ENCODE results near the gene ACAD8.
"Not testable (repeated sequence)": the region's sequence is repeated elsewhere in the genome, so short reads cannot be mapped to it uniquely, and the experiment has no call there.

ACAD8 gene

DNA sequence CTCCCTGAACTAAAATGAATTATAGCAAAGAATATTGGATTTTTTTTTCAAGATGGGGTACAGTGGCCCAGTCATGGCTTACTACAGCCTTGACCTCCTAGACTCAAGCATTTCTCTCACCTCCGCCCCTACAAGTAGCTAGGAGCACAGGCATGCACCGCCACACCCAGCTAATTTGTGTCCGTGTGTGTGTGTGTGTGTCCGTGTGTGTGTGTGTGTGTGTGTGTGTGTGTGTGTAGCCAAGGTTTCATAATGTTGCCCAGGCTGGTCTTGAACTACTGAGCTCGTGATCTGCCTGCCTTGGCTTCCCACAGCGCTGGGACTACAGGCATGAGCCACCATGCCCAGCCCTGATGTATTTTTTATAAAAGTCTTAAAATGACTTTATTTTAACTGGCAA is 12.8 kb upstream of the ACAD8 start:
- DNase-seq, result no peak

DNA sequence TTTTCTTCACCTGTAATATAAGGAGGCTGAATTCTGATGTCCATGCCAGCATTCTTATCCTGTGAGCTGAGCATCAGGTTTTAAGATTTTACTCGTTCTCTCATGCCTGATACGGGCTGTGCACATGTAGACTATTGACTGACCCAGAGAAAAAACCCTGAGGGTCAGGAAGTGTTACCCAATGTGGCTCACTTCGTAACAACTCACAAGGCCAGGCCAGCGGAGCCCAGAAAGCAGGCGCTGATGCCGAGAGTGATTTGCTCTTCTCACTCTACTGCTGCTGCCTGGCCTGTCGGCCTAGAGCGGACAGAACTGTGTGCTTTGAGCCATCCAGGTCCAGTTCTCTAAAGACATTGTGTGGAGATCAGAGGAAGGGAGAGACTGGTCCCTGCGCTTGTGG is 11.0 kb upstream of the ACAD8 start:
- DNase-seq, result no peak

DNA sequence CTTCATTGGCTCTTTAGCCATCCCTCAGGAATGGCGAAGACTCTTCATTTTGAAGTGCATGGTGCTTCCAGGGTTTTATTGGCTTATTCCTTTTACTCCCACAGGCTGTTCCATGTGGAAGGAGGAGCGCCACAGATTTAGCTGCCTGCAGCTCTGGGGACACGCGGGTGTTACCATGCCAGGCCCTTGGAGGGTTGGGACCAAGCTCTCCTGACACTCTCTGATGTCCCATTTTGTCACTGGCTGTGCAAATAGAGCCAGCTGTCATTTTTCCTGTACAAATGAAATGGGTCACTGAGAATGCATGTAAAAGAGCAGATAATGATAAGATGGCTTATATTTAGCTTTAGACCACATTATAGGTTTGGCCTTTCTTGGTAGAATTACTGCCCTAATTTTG is 9.5 kb upstream of the ACAD8 start:
- no peak for DNase-seq

DNA sequence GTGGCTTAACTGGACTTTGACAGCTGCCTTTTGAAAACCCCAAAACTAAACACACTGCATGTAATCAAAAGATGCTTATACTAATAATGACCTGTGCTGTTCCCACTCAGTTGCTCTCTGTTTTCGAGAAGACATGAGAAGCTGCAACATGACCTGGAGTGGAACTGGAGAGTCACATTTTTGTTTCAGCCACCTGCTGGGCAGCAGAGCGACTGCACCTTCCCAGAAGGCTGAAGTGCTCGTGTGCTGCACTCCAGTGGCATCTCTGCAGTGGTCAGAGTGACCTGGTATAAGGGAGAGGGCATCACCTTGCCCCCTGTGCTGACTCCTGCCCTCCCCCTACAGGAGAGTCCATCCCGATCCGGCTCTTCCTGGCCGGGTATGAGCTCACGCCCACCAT is 8.8 kb upstream of the ACAD8 start:
- peak; percentile 20 for DNase-seq

DNA sequence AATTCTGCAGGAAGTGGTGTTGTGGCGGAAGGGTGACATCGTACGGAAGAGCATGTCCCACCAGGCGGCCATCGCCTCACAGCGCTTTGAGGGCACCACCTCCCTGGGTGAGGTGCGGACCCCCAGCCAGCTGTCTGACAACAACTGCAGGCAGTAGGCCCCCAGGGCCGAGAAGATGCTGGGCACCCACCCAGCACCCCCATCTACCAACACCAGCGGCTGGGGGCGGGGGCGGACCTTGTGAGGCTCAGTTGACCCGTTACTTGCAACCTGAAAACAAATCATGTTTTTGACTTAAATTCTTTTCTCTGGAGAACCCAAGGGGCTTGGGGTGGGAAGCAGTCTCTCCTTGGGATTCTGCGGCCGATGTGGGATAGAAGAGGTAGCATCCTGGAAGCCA is 7.9 kb upstream of the ACAD8 start:
- DNase-seq, result no peak

GRCh38 chr11:134246100-134246499 is 7.3 kb upstream of the ACAD8 start:
- DNase-seq, result no peak

GRCh38 chr11:134246678-134247077 is 6.7 kb upstream of the ACAD8 start:
- no peak for DNase-seq

GRCh38 chr11:134248910-134249480 is 4.4 kb upstream of the ACAD8 start:
- DNase-seq, result peak; percentile 43

DNA sequence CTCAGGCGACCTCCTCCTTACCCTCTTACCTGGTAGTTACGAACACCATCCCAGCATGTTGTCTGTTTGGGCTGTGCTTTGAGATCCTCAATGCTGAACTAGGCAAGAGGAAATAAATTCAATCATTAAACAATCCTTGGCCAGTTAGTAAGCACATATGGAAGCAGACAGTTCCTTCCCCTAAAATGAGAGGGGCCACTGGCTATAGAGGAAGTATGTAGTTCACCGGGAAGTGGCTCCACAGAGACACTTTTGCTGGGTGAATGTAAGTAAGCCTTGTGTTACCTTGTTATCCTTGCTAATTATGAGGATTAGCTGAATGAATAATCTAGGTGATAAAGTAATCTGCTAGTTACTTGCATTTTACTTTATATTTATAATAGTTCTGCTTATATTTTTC is 3.1 kb upstream of the ACAD8 start:
- DNase-seq, result no peak

GRCh38 chr11:134250675-134251074 is 2.7 kb upstream of the ACAD8 start:
- no peak for DNase-seq

GRCh38 chr11:134252346-134253187 is 801 bp upstream of the ACAD8 start:
- DNase-seq, result no peak

DNA sequence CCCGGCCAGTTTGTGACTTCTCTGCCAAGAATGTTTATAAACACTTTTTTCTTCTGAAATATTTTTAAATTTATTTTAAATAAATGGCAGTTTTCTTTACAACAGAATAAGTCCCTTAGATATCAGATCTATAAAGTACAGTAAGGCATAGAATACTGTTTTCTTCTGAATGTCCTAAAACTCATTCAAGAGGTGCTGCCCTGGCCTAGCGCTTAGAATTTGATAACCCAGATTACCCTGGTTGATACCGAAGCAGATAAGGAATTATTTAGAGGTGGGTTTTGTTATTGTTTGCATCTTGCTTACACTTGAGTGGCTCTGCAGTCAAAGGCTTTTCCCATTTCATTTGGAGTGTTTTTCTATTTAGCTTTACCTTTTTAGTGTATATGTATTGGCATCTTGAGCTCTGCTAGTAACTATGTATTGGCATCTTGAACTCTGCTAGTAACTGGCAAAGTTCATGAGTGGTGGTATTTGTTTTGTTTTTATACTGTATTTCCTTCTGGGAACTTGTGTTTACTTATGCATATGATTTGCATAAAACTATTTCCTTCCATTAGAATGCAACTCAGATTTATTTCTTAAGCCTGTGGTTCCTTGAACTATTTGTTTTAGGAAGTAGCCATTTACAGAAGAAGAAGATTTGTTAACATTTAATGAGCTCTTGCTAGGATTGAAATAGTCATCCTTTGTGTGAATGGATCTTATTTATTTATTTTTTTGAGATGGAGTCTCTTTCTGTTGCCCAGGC is 1.2 kb downstream of the ACAD8 start:
- DNase-seq, result no peak

GRCh38 chr11:134255184-134255561 is 1.8 kb downstream of the ACAD8 start:
- not testable (repeated sequence) for DNase-seq

DNA sequence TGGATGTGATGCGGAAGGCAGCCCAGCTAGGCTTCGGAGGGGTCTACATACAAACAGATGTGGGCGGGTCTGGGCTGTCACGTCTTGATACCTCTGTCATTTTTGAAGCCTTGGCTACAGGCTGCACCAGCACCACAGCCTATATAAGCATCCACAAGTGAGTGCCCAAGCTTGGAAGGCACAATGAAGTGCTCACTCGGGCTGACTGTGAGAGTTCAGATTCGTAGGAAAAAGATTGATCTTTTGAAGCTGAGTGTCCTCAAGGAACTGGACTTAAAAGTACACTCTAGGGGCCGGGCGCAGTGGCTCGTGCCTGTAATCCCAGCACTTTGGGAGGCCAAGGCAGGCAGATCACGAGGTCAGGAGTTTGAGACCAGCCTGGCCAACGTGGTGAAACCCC is 3.7 kb downstream of the ACAD8 start:
- no peak for DNase-seq

DNA sequence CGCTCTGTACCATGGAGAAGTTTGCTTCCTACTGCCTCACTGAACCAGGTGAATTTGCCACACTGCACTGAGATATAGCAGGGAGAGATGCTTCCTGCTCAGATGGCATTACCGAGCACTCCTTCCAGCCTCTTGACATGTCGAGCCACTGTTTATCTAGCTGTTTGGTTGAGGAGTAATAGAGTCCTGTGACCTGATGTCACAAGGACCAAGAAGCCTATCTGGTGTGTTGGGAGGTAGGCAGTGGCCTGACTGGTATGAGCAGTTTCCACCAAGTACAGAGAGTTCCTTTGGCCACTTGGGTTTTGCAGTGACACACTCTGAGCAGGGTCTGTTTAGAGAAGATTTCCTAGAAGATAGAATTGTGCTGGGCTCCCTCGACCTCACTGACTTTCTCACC is 5.2 kb downstream of the ACAD8 start:
- DNase-seq, result no peak

DNA sequence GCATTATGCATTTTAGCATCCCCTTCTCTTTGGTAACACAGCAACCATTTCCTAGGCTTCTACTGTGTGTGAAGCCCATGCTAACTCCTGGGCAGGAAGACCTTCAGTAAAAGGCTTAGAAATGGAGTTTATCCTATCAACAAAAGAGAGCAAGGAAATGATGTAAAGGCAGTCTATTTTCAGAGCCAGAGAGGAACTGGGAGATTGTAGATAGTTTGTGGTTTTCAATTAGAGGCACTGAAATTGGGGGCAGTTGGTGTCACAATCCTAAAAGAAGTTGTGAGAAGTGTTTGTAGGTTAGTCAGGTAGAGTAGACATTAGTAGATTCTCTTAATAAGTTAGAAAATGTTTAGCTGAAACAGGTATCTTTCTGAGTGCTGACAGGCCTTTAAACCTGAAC is 7.1 kb downstream of the ACAD8 start:
- no peak for DNase-seq

DNA sequence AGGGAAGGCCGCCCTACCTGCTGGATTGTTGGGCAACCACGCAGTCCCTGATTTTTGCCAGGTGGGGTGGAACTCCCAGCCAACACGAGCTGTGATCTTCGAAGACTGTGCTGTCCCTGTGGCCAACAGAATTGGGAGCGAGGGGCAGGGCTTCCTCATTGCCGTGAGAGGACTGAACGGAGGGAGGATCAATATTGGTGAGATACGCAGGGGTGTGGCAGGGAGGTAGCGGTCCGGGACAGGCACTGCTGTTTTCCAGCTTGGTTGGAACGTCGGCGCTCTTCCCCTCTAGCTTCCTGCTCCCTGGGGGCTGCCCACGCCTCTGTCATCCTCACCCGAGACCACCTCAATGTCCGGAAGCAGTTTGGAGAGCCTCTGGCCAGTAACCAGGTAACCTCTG is 7.6 kb downstream of the ACAD8 start:
- DNase-seq, result no peak

DNA sequence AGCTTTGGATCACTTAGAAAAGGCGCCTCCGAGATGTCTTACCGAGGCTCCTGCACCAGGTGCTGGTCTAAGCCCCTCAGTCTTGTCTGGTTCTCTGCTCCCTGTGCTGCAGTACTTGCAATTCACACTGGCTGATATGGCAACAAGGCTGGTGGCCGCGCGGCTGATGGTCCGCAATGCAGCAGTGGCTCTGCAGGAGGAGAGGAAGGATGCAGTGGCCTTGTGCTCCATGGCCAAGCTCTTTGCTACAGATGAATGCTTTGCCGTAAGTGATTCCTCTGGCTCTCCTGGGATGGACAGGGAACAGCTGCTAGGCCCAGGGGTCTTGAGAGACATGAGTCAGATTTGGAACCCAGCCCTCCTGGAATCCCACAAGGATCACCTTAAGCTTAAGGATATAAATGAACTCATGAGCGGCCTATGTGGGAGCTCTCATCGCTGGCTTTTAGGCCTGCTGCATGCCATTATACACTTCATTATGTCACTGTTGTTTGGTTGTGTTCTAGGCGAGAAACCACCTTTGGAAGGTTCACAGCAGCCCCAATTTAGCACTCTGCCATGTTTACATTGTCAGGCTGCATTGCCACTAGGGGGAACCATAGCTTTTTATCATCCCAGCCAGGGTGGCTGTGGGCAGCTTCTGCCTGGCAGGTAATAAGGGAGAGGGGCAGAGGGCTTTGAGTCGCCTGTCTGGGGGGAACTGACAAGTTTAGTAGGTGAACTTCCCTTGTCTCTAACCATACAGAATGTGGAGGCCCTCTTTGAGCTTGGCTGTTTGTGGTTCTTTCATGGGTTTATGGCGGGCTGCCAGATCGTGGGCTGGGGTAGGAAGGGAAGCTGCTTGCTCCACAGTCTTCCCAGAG is 8.5 kb downstream of the ACAD8 start:
- peak; percentile 53 for DNase-seq

DNA sequence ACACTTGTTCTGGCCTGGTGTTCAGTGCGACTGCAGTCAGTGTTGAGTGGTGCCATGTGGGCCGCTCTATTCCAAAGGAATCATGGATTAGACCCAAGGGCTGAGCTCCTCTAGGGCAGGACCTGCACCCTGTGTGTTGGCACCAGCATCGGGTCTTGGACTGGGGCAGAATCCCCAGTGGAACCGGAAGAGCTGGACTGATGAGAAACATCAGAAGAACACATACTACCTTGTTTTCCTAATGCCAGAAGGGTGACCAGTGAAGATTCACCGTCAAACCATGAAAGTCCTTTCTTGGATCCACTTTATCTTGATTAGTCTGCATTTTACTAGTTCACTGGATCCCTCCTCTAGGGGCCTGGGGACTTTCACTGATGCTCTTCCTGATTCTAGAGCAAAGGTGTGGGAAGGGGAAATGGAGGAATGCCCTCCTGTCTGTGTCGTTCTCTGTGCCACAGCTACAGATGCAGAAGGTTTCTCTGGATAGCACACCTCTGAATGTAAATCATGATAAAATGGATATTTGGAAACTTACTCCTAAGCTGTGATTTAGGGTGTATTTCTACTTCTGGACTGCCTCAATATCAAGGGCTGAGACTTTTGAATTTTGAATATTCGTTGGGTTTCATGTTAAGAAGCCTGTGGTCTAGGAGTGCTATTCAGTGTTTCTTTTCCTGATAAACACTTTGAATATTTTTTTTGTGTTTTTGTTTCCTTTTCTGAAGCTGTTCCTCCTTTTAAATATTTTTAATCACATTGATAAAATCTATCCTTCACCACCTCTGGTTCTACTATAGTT is 11.8 kb downstream of the ACAD8 start:
- no peak for DNase-seq

DNA sequence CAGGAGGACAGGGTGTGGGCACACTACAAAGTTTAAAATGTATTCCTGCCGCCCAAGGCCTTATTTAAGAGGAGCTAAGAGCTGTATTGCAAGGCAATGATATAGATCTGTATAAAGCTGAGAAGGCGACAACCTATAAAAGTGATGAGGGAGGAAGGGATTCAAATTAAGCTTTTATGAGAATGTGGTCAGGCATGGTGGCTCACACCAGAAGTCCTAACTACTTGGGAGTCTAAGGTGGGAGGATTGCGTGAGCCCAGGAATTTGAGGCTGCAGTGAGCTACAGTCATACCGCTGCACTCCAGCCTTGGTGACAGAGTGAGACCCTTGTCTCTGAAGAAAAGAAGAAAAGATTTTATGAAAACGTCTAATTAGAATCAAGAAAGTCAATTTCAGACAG is 13.1 kb downstream of the ACAD8 start:
- no peak for DNase-seq

- DNase-seq, result no peak
Observed at GRCh38 chr11:134266841-134267251, 13.5 kb downstream of the ACAD8 start.

- DNase-seq, result no peak
Observed at GRCh38 chr11:134267461-134267860, 14.1 kb downstream of the ACAD8 start.
